EL (cell line): ENCODE results near the gene MEOX1.

ENCODE experiments used
- DNase-seq: peaks from one replicate; pipeline ENCODE4 v3.0.0-alpha.2; 2016

MEOX1 gene

GRCh38 chr17:43679911-43680310, 18.2 kb upstream of the MEOX1 start:
- no peak for DNase-seq

GRCh38 chr17:43679401-43679800, 17.7 kb upstream of the MEOX1 start:
- no peak for DNase-seq

DNA sequence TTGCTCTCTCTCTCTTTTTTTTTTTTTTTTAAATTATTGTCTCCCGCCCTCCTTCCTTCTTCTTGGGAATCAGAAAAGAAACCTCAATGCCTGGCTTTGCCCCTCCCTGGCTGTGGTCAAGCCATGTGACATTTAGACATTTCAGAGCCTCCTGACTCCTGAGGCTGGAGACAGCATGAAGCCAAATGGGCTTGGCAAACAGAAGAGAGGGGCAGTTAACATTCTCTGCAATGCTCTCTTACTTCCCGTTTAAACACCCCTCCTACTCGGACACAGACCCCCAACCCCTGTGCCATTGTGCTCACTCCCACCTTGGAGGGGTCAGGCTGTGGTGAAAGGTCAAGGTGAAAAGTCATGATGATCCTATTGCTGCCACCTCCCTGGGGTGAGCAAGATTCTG, 14.7 kb upstream of the MEOX1 start:
- DNase-seq = peak; percentile 28

GRCh38 chr17:43674394-43674793, 12.7 kb upstream of the MEOX1 start:
- no peak for DNase-seq

DNA sequence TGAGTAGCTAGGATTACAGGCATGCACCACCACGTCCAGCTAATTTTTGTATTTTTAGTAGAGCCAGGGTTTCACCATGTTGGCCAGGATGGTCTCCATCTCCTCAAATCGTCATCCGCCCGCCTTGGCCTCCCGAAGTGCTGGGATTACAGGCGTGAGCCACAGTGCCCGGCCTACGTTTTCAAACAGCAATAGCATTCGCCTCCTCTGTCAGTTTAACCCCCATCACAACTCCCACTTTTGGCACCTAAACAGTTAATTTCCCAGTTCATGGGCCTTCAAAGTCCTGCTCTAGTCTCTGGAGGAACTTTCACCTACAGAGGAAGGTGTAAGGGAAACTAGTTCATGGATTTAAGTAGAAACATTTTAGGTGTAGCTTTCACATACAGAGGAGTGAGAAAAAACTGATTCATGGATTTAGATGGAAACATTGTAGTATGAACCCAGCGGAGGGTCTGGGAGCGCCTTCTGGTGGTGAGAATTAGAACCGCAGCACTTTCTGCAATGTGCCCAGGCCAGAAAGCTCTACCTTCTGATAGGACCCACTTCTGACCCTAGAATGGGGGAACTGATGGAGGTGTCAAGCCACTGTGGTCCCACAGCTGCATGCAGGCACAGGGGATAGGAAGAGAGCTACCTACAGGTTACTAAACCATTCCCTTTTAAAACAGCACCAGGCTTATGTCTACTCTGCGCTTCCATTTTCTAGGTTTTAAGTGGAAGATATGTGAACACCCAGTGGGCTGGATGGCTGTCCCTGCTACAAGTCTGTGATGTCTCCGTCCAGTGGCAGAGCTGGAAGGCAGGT, 12.0 kb upstream of the MEOX1 start:
- DNase-seq = peak; percentile 65

DNA sequence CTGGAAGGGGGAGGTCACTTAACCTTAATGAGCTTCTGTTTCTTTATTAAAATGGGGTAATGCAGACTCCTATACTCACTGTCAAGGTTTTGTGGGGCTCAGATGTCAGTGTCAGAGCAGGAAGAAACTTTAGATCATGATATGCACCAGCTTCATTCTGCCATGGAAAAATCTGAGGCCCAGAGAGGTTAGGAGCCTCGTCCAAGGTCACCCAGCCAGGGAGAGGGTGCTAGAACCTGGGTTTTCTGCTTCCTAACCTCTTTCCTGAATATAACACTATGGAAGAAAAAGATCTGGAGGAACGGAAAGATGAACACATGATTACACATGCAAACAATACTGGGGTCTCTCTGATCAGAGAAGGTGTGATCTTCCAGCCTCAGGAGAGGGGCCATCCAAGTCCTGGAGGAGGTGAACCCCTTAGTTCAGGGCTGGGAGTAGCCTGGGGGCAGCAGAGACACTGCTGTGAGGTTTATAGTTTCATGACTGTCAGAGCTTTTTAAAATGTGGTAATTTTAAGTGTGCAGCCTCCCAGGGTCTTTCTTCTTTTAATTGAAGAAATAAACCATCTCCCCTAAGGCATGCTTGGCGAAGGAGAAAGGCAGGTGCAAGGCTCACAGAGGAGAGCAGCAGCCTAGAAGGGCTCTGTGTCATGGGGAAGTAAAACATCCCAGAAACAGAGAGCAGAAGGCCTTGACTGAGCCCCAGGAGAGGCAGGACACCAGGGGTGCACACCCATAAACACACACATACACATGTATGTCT, 10.2 kb upstream of the MEOX1 start:
- DNase-seq = no peak

DNA sequence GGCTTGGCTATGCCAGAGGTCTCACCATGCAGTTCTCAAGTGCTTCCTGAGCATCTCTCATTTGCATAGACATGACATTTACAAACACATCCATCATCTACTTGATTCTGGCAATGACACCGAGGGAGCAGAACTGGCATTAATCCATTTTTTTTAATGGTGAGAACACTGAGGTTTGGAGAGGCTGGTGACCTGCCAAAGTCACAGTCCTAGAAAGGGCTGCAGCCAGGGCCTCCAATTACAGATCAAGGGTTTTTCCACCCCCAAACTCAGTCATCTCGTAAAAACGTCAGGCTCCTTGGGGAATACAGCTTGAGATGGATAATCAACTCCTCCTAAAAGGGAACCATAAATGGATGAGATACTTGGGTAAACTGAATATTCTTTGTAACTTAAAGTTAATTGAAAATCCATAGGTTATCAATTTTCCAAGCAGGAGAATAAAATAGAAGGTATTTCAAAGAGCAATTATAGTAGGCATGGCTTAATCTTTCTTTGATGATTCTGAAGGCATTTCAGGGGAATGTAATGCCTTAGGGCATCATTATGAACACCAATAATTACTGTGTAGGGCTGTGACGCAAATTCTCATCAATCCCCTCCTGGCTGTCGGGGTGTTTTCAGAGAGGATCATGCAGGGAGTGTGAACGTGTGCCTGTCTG, 9.4 kb upstream of the MEOX1 start:
- DNase-seq = peak; percentile 53

DNA sequence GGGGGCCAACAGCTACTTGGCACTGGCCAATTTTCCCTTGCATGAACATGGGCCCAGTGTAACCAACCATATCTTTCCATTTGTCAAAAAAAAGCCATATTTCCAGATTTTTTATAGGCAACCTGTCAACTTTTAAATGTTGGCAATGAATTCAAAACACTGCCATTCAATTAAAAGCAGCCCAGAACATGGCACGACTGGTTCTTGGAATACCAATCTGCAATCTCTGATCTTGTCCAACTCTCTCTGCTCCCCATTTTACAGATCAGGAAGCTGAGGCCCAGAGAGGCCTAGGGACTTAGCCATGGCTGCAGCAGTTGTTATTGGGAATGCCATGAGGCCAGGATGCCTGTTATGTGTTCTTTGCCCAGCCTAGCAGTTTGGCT, 8.9 kb upstream of the MEOX1 start:
- DNase-seq = no peak

DNA sequence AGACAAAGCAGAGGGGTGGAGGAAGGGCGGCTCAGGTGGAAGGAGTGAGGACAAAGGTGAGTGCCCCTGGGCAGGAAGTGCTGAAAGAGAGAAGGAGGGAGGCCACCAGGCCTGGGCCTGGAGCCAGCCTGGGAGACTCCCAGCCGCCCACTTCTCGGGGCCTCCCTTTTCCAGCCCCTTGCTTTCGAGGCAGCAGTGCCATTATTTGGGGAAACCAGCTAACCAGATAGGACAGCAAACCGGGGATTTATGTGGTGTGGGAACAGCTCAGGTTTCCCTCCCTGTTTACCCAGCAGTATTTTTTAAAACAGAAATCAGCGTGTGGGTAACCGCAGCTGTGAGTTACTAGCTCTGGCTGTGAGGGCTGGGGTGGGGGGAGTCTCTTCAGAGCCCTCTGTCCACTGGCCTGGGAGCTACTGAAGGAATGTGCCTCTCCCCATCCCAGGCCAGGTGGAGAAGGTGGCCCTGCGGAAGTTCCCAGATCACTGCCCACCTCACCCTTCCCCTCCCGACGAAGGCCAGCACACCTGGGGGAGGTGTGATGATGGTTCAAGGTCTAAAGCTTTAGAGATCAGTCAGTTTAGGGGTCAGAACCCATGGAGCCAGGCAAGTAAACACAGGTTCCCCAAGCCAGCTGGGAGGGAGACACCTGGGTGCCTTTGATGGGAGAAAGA, 8.4 kb upstream of the MEOX1 start:
- DNase-seq = no peak

- DNase-seq = peak; percentile 59
Observed at GRCh38 chr17:43667947-43668348, 6.2 kb upstream of the MEOX1 start.

GRCh38 chr17:43667506-43667905, 5.8 kb upstream of the MEOX1 start:
- no peak for DNase-seq

- no peak for DNase-seq
Observed at GRCh38 chr17:43665937-43666236, 4.2 kb upstream of the MEOX1 start.

- no peak for DNase-seq
Observed at GRCh38 chr17:43665084-43665936, 3.6 kb upstream of the MEOX1 start.

DNA sequence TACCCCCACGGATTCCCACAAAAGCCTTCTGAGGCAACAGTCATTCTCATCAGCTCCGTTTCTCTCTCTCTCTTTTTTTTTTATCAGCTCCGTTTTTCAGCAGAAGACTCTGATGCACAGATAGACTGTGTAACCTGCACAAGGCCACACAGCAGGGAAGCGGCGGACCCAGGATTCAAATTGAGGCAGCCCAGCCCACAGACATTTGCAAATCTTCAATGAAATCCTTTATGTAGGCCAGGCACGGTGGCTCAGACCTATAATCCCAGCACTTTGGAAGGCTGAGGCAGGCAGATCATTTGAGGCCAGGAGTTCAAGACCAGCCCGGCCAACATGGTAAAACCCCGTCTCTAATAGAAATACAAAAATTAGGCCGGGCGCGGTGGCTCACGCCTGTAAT, 2.4 kb upstream of the MEOX1 start:
- DNase-seq = no peak

DNA sequence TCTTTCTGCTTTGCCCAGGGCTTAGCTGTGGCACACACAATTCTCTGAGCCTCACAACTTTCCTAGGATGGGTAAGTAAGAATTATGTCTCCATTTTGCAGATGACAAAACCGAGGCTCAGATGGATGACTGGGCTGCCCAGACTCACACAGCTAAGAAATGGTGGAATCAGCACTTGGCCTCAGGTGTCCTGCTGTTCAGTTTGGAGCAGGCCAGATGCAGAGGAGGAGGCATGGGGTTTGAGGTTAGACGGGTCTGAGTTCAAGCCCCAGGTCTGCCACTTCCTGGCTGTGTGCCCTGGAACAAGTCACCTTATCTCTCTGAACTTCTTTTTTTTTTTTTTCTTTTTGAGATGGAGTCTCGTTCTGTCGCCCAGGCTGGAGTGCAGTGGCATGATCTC, 1.7 kb upstream of the MEOX1 start:
- DNase-seq = no peak

DNA sequence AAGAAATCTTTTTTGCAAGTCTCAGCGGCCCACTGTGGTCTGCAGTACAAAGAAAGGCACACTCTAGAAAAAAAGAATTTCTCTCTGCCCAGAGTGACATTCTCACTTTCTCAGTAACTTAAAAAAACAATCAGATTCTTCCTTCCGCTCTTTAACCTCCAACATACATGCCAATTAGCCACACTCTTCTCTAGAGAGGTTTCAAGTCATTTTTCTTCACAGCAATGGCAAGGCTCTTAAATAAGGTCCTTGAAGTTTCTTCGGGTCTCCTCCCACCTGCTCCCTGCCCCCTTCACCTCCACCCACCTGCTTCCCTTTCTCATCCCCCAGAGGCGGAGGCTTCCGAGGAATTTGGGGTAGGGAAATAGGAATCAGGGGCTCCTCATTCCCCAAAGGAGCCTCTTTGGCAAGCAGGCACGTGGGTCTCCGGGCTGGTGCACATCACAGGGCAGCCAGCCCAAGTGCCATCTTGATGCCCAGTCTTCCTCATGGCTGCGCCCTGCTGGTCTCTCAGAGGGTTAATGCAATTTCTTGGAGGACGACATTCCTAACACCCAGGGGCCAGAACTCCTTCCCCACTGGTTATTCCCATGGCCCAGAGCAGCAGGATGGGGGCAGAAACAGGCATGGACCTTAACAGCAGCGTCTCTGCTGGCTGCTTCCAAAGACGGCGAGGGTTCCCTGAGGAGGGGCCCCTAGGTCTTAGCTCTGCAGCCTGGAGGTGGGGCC, 855 bp upstream of the MEOX1 start:
- no peak for DNase-seq

DNA sequence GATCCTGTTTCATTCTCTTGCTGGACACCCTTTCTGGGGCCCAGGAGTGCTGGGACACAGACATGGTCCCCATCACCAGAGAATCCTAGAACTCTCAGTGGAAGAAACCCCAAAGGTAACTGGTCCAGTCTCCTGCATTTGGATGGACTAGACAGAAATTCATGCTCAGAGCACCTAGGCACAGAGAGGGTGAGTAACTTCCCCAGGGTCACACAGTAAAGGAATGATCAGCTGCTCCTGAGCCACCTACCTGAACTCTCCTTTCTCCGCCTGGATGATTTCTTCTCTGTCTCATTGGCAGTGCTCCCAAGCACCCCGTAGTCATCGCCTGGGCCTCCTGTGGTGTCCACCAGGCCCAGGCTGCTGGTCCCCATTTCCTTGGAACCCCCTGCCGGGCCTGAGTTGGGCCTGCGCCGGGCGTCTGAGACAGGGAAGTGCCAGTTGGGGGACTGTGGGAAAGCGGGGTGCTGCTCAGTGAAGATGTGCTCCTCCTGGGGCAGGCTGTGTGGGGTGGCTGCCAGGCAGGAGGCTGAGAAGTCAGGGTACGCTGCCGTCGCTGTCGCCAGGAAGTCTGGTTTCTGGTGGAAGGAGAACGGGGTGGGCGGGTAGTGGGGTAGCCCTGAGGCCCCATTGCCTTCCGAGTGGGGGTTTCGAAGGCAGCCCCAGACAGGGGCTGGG, 767 bp downstream of the MEOX1 start:
- no peak for DNase-seq

- DNase-seq = no peak
Observed at GRCh38 chr17:43659823-43660617, 1.7 kb downstream of the MEOX1 start.

GRCh38 chr17:43658900-43659299, 2.8 kb downstream of the MEOX1 start:
- DNase-seq = no peak

- no peak for DNase-seq
Observed at GRCh38 chr17:43655693-43656255, 5.9 kb downstream of the MEOX1 start.
